Upper lobe of right lung (tissue), 1 donor: Measurements from ENCODE around the gene ATXN7L3B. TPM values are rescaled to one million over a fixed set of nuclear protein-coding genes. Genes with fewer than 3 reads are reported as not detected.
A peak's percentile ranks its signal among the peaks of the same experiment; 100 is the strongest.
"Not testable (repeated sequence)": the region's sequence is repeated elsewhere in the genome, so short reads cannot be mapped to it uniquely, and the experiment has no call there.

ENCODE experiments used
- ATAC-seq: fragments of 200-7000 bp; cut with Tn5 transposase; one replicate; pipeline ENCODE4 v1.9.1; 2020; ENCODE audit warnings: mild to moderate bottlenecking, moderate library complexity
- DNase-seq: peaks from one replicate; pipeline ENCODE4 v3.0.0-alpha.2; 2020
- H3K27ac ChIP-seq: fragments of 200-600 bp; one replicate; pipeline ENCODE4 v1.8.0; 2022
- H3K27me3 ChIP-seq: fragments of 200-600 bp; one replicate; pipeline ENCODE4 v1.8.0; 2022; ENCODE audit warnings: mild to moderate bottlenecking
- H3K36me3 ChIP-seq: fragments of 200-600 bp; one replicate; pipeline ENCODE4 v1.8.0; 2022
- H3K4me1 ChIP-seq: fragments of 200-600 bp; one replicate; pipeline ENCODE4 v1.8.0; 2022
- H3K4me3 ChIP-seq: fragments of 200-600 bp; one replicate; pipeline ENCODE4 v1.8.0; 2022; ENCODE audit warnings: mild to moderate bottlenecking
- H3K9me3 ChIP-seq: fragments of 200-600 bp; one replicate; pipeline ENCODE4 v1.8.0; 2022
- intact Hi-C: fragments of 100-400 bp; cut with DNase I; formaldehyde crosslinking; loops from one replicate; pipeline ENCODE4 v1.11.0; 2022
- total RNA-seq: library from RNA; stranded (reverse); fragmentation: NEBNext Ultra II Directional; extraction: Animal tissue kit (Norgen Biotek cat#: 25700); gene quantifications from one replicate; pipeline ENCODE4 v1.2.1, GENCODE V29; 2021
- TF ChIP-seq, protein P1 (sequence below): fragments of 200-600 bp; IDR thresholded peaks from one replicate; pipeline ENCODE4 v1.8.0; 2022; ENCODE audit warnings: antibody characterized with exemption
- donor health status: DM: no; HTN: yes; CAD: no; lungs with severe emphysema.

The ATXN7L3B gene
- total RNA-seq, 1 donor from 2014 or later = 30.4 TPM

DNA sequence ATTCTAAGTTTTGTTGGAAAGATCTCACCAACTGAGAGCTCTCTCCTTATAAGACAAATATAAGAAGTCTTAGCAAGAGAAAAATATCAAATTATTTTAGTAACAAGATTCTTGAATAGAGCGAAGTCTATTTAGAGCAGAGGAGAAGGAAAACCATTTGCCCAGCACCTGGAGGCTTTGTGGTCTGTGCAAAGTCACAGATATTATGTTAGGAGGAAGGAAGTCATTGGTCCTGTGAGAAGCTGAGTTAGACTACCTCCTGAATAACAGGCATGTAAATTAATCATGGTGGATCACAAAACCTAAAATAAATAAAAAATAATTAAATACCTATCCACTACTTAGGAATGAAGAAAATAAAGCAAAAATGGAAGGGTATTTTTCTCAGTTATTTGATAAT, 38.4 kb upstream of the ATXN7L3B start:
- intact Hi-C loops = no loop called here
- no peaks in the 10 kb centered on the region for H3K4me1 ChIP-seq
- ATAC-seq (no peak), DNase-seq (no peak)
- TF ChIP-seq, protein P1, sequence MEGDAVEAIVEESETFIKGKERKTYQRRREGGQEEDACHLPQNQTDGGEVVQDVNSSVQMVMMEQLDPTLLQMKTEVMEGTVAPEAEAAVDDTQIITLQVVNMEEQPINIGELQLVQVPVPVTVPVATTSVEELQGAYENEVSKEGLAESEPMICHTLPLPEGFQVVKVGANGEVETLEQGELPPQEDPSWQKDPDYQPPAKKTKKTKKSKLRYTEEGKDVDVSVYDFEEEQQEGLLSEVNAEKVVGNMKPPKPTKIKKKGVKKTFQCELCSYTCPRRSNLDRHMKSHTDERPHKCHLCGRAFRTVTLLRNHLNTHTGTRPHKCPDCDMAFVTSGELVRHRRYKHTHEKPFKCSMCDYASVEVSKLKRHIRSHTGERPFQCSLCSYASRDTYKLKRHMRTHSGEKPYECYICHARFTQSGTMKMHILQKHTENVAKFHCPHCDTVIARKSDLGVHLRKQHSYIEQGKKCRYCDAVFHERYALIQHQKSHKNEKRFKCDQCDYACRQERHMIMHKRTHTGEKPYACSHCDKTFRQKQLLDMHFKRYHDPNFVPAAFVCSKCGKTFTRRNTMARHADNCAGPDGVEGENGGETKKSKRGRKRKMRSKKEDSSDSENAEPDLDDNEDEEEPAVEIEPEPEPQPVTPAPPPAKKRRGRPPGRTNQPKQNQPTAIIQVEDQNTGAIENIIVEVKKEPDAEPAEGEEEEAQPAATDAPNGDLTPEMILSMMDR = no peak
- no peaks in the 10 kb centered on the region for H3K9me3 ChIP-seq
- H3K4me3 ChIP-seq = no peak overlapping the region
- no peaks in the 10 kb centered on the region for H3K36me3 ChIP-seq
- no peaks in the 10 kb centered on the region for H3K27me3 ChIP-seq
- H3K27ac ChIP-seq = no peak overlapping the region

DNA sequence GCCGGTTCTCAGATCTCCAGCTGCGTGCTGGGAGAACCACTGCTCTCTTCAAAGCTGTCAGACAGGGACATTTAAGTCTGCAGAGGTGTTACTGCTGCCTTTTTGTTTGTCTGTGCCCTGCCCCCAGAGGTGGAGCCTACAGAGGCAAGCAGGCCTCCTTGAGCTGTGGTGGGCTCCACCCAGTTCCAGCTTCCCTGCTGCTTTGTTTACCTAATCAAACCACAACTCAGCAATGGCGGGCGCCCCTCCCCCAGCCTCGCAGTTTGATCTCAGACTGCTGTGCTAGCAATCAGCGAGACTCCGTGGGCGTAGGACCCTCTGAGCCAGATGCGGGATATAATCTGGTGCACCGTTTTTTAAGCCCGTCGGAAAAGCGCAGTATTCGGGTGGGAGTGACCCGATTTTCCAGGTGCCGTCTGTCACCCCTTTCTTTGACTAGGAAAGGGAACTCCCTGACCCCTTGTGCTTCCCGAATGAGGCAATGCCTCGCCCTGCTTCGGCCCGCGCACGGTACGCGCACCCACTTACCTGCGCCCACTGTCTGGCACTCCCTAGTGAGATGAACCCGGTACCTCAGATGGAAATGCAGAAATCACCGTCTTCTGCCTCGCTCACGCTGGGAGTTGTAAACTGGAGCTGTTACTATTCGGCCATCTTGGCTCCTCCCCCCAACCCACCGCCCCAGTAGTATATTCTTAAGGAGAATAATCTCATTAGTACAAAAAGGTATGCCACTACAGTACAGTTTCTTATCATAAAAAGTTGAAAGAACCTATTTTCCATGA, 28.6 kb upstream of the ATXN7L3B start:
- H3K9me3 ChIP-seq, H3K27me3 ChIP-seq, DNase-seq, H3K36me3 ChIP-seq, intact Hi-C loops, H3K4me3 ChIP-seq, H3K27ac ChIP-seq, ATAC-seq, H3K4me1 ChIP-seq: not testable (repeated sequence)

DNA sequence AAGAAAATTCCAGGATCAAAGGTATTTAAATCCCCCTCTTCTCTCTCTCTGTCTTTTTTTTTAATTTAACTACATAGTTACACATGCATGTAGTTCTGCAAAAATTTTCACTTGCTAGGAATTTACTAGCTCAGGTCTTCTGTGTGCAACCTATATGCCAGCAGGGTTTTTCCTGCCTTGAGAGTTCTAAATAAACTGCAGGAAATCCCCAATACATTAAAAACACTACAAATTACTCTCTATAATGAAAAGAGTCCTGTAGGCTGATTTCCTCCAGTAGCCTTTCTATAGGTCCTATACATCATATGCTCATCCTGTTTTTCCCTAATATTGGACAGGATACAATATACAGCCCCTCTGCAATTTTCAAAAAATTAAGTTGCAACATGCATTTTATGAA, 27.7 kb upstream of the ATXN7L3B start:
- no peaks in the 10 kb centered on the region for H3K36me3 ChIP-seq
- no peak for ATAC-seq
- intact Hi-C loops = no loop called here

DNA sequence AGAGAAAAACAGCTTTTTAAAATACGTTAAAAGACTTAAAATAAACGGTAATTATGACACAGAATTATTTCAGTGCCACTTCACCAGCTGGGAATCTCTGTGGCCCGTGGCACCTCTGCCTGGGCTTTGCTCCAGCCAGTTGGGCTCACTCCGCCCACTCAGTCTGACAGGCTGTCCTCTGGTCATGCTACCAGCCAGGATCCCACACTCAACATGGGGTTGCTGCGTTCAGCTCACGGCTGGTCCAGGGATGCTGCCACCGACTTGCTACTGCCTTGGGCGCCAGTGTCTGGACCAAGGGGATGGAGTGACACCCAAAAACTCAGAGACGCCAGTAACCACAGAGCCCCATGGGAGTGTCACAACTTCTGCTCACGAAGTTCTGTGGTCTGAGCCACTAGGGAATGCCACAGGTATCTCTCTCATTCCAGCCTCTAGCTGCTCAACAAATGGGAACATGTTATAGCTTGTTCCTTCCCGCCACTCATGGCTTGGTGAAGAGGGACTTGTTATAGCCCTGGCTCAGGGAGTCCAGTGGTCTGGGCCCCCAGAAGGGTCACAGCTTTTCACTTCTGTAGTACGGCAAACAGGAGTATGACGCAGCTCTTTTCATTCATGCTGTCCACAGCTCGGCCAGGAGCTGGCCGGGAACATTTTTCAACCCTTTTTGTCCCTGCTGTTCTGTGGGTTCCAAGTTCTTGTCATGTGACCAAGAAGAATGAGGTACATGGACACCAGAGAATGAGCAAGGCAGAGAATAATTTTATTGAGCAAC, 23.4 kb upstream of the ATXN7L3B start:
- TF ChIP-seq, protein P1 = no peak
- H3K9me3 ChIP-seq = no peaks in the 10 kb centered on the region
- no peaks in the 10 kb centered on the region for H3K36me3 ChIP-seq
- ATAC-seq = peak; percentile 16
- H3K4me1 ChIP-seq = no peaks in the 10 kb centered on the region
- intact Hi-C loops = no loop called here
- H3K27ac ChIP-seq = no peak overlapping the region
- H3K27me3 ChIP-seq = peaks cover 3% of the 10 kb centered on the region
- H3K4me3 ChIP-seq = no peak overlapping the region
- no peak for DNase-seq

More for the DNA sequence above, 27.7 kb upstream of the ATXN7L3B start:
- no peak for DNase-seq
- TF ChIP-seq, protein P1 = no peak
- Histone ChIP-seq H3K9me3 (no peaks in the 10 kb centered on the region), H3K27ac (no peak overlapping the region), H3K27me3 (no peaks in the 10 kb centered on the region), H3K4me3 (no peak overlapping the region), H3K4me1 (no peaks in the 10 kb centered on the region)

DNA sequence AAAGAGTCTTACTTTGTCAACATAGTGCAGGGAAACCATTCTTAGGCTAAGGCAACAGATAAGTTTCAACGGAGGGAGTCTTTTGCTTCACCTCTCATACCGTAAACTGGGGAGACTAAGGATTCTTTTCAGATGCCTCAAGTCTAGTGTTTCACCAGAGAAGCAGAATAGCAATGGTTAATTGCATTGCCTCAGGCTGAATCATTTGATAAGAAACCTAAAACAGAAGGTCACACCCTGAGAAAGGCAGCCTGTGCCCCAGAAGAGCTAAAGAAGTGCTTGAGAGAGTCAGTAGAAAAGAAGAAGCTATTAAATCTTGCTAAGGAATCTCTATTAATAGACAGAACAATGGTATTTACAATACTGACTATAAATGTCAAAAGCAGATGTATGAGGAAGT, 21.8 kb upstream of the ATXN7L3B start:
- Histone ChIP-seq H3K27ac (no peak overlapping the region), H3K4me1 (no peaks in the 10 kb centered on the region), H3K36me3 (no peaks in the 10 kb centered on the region), H3K4me3 (no peak overlapping the region), H3K9me3 (no peaks in the 10 kb centered on the region), H3K27me3 (peaks cover 3% of the 10 kb centered on the region)
- intact Hi-C loops = no loop called here
- DNase-seq = no peak
- TF ChIP-seq, protein P1 = no peak
- no peak for ATAC-seq

DNA sequence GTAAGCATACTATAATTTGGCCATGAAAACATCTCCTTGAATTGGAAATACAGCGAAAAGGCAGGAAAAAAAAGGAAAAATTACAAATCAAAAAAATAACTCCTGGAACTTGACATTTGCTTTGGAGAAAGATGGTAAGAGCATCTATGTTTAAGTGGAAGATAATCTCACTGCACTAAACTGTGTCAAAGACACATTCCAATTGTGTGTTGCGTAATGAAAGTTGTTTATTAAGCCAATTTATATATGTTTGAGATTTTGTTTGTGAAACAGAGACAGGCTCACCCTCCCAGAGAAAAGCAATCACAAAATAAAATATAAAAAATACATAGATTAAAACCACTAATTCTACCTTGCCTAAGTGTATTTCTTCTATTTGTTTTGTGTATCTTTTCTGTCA, 11.1 kb upstream of the ATXN7L3B start:
- Histone ChIP-seq H3K27me3 (peaks cover 3% of the 10 kb centered on the region), H3K9me3 (no peaks in the 10 kb centered on the region), H3K4me1 (no peaks in the 10 kb centered on the region), H3K27ac (no peak overlapping the region), H3K36me3 (no peaks in the 10 kb centered on the region), H3K4me3 (no peak overlapping the region)
- no peak for DNase-seq
- intact Hi-C loops = no loop called here
- no peak for ATAC-seq
- TF ChIP-seq, protein P1 = no peak
